Duodenal mucosa (tissue), 2 donors: ENCODE data around the gene RRAGC.

Source experiments
- H3K27ac ChIP-seq: one replicate; pipeline ENCODE4 v1.7.0; 2013; ENCODE audit warnings: low read depth, low read length
- H3K27me3 ChIP-seq, 2 donors: one replicate each; pipeline ENCODE4 v1.7.0; 2013; ENCODE audit warnings: low read length in 2 of 2, control low read depth in 1 of 2; ENCODE audit not compliant: insufficient read depth in 2 of 2, control insufficient read depth in 1 of 2
- H3K36me3 ChIP-seq, 2 donors: one replicate each; pipeline ENCODE4 v1.7.0; 2013; ENCODE audit warnings: low read length in 2 of 2, control low read depth in 1 of 2; ENCODE audit not compliant: insufficient read depth in 2 of 2, control insufficient read depth in 1 of 2
- H3K4me1 ChIP-seq, 2 donors: one replicate each; pipeline ENCODE4 v1.7.0; 2013; ENCODE audit warnings: low read length in 2 of 2, control low read depth in 1 of 2; ENCODE audit not compliant: insufficient read depth in 2 of 2, control insufficient read depth in 1 of 2
- H3K4me3 ChIP-seq, 2 donors: one replicate each; pipeline ENCODE4 v1.7.0; 2013; ENCODE audit warnings: low read length in 2 of 2, low read depth in 1 of 2
- H3K9ac ChIP-seq, 2 donors: one replicate each; pipeline ENCODE4 v1.7.0; 2013; ENCODE audit warnings: low read length in 2 of 2, low read depth in 1 of 2
- H3K9me3 ChIP-seq, 2 donors: one replicate each; pipeline ENCODE4 v1.7.0; 2013; ENCODE audit warnings: low read length in 2 of 2, control low read depth in 1 of 2; ENCODE audit not compliant: control insufficient read depth in 1 of 2

RRAGC gene

GRCh38 chr1:38788341-38789336 lies 70.9 kb downstream of the RRAGC start:
- H3K27ac ChIP-seq = no peak overlapping the region
- H3K27me3 ChIP-seq = peaks cover 33 to 45% of the 10 kb centered on the region in 2 donors
- H3K4me1 ChIP-seq = no peaks in the 10 kb centered on the region
- no peak overlapping the region for H3K4me3 ChIP-seq
- H3K9ac ChIP-seq = no peak overlapping the region
- no peaks in the 10 kb centered on the region for H3K36me3 ChIP-seq
- peaks cover 4 to 10% of the 10 kb centered on the region in 2 donors for H3K9me3 ChIP-seq
